ENCODE results near the gene PELI2. TPM values are rescaled to one million over a fixed set of nuclear protein-coding genes. Genes with fewer than 3 reads are reported as not detected.

Gene PELI2
- total RNA-seq, 1 donor from 2014 or later: 32.2 TPM

- no peak for DNase-seq (ENCODE audit: low spot score, unreplicated experiment)
- Mint-ChIP-seq H3K36me3 (ENCODE audit: insufficient read depth) (peaks cover 4% of the 10 kb centered on the region), H3K4me3 (ENCODE audit: low read depth) (no peak overlapping the region), H3K4me1 (ENCODE audit: low read depth) (peaks cover 11% of the 10 kb centered on the region), H3K9me3 (ENCODE audit: low read depth) (peaks cover 3% of the 10 kb centered on the region), H3K27me3 (no peaks in the 10 kb centered on the region), H3K27ac (no peak overlapping the region)
- TF ChIP-seq CTCF (IDR thresholded peaks at IDR 0.05; ENCODE audit: unreplicated experiment): no peak
These were observed 53.9 kb downstream of the PELI2 start for GRCh38 chr14:56172074-56172473.

GRCh38 chr14:56172571-56172971, 54.4 kb downstream of the PELI2 start:
- no peaks in the 10 kb centered on the region for H3K9me3 Mint-ChIP-seq (ENCODE audit: low read depth)
- H3K4me3 Mint-ChIP-seq (ENCODE audit: low read depth): no peak overlapping the region
- peaks cover 11% of the 10 kb centered on the region for H3K4me1 Mint-ChIP-seq (ENCODE audit: low read depth)
- H3K27ac Mint-ChIP-seq: peak overlapping the region; percentile 6
- no peaks in the 10 kb centered on the region for H3K36me3 Mint-ChIP-seq (ENCODE audit: insufficient read depth)
- TF ChIP-seq CTCF (IDR thresholded peaks at IDR 0.05; ENCODE audit: unreplicated experiment): no peak
- DNase-seq (ENCODE audit: low spot score, unreplicated experiment): no peak
- no peaks in the 10 kb centered on the region for H3K27me3 Mint-ChIP-seq

- no peaks in the 10 kb centered on the region for H3K36me3 Mint-ChIP-seq (ENCODE audit: insufficient read depth)
- H3K27ac Mint-ChIP-seq: no peak overlapping the region
- no peaks in the 10 kb centered on the region for H3K27me3 Mint-ChIP-seq
These were observed 55.2 kb downstream of the PELI2 start for GRCh38 chr14:56173365-56173922.

GRCh38 chr14:56175773-56176172, 57.6 kb downstream of the PELI2 start:
- no peak overlapping the region for H3K4me3 Mint-ChIP-seq (ENCODE audit: low read depth)
- no peak overlapping the region for H3K27ac Mint-ChIP-seq
- H3K4me1 Mint-ChIP-seq (ENCODE audit: low read depth): peaks cover 10% of the 10 kb centered on the region
- TF ChIP-seq CTCF (IDR thresholded peaks at IDR 0.05; ENCODE audit: unreplicated experiment): no peak
- no peak for DNase-seq (ENCODE audit: low spot score, unreplicated experiment)
- peaks cover 8% of the 10 kb centered on the region for H3K36me3 Mint-ChIP-seq (ENCODE audit: insufficient read depth)
- no peaks in the 10 kb centered on the region for H3K27me3 Mint-ChIP-seq
- no peaks in the 10 kb centered on the region for H3K9me3 Mint-ChIP-seq (ENCODE audit: low read depth)

More at GRCh38 chr14:56173365-56173922, 55.2 kb downstream of the PELI2 start:
- H3K9me3 Mint-ChIP-seq (ENCODE audit: low read depth): no peaks in the 10 kb centered on the region
- H3K4me3 Mint-ChIP-seq (ENCODE audit: low read depth): no peak overlapping the region
- DNase-seq (ENCODE audit: low spot score, unreplicated experiment): no peak
- peaks cover 11% of the 10 kb centered on the region for H3K4me1 Mint-ChIP-seq (ENCODE audit: low read depth)
- no peak for TF ChIP-seq CTCF (IDR thresholded peaks at IDR 0.05; ENCODE audit: unreplicated experiment)

- no peak overlapping the region for H3K27ac Mint-ChIP-seq
- no peaks in the 10 kb centered on the region for H3K9me3 Mint-ChIP-seq (ENCODE audit: low read depth)
These were observed 58.3 kb downstream of the PELI2 start for GRCh38 chr14:56176530-56176929.

More at GRCh38 chr14:56176530-56176929, 58.3 kb downstream of the PELI2 start:
- Mint-ChIP-seq H3K27me3 (no peaks in the 10 kb centered on the region), H3K4me3 (ENCODE audit: low read depth) (no peak overlapping the region), H3K4me1 (ENCODE audit: low read depth) (peaks cover 8% of the 10 kb centered on the region), H3K36me3 (ENCODE audit: insufficient read depth) (peaks cover 10% of the 10 kb centered on the region)
- TF ChIP-seq CTCF (IDR thresholded peaks at IDR 0.05; ENCODE audit: unreplicated experiment): no peak
- DNase-seq (ENCODE audit: low spot score, unreplicated experiment): no peak
